Astrocyte (in vitro differentiated cells and primary cell): ENCODE data around the gene TOLLIP. TPM values are rescaled to one million over a fixed set of nuclear protein-coding genes. Genes with fewer than 3 reads are reported as not detected.
"Not testable (repeated sequence)": the region's sequence is repeated elsewhere in the genome, so short reads cannot be mapped to it uniquely, and the experiment has no call there.

Source experiments
- DNase-seq: peaks from one replicate; pipeline ENCODE4 v3.0.0-alpha.2; 2010; ENCODE audit warnings: low read depth
- FAIRE-seq: peaks from 2 replicates; lab custom pipeline; 2011; peaks lifted over from hg19 to GRCh38; lab: Jason Lieb, UNC
- H2AFZ ChIP-seq: 2 replicates; pipeline ENCODE4 v1.6.0; 2012; ENCODE audit warnings: low read depth, low read length, inconsistent platforms
- H3K27ac ChIP-seq: 2 replicates; pipeline ENCODE4 v1.5.1; 2011; ENCODE audit warnings: low read depth, low read length, inconsistent platforms
- H3K27me3 ChIP-seq: 2 replicates; pipeline ENCODE4 v1.6.0; 2011; ENCODE audit warnings: low read length, inconsistent platforms; ENCODE audit not compliant: insufficient read depth
- H3K36me3 ChIP-seq: 2 replicates; pipeline ENCODE4 v1.5.1; 2011; ENCODE audit warnings: low read length, inconsistent platforms; ENCODE audit not compliant: insufficient read depth
- H3K4me1 ChIP-seq: 2 replicates; pipeline ENCODE4 v1.5.1; 2011; ENCODE audit warnings: low read length, inconsistent platforms; ENCODE audit not compliant: insufficient read depth
- H3K4me2 ChIP-seq: 2 replicates; pipeline ENCODE4 v1.6.0; 2012; ENCODE audit warnings: low read length, inconsistent platforms
- H3K4me3 ChIP-seq: 2 replicates; pipeline ENCODE4 v1.5.1; 2011; ENCODE audit warnings: low read depth, mild to moderate bottlenecking, low read length, inconsistent platforms; ENCODE audit not compliant: insufficient read depth
- H3K79me2 ChIP-seq: 2 replicates; pipeline ENCODE4 v1.6.0; 2012; ENCODE audit warnings: mild to moderate bottlenecking, low read length, inconsistent platforms; ENCODE audit not compliant: insufficient read depth
- H3K9ac ChIP-seq: 2 replicates; pipeline ENCODE4 v1.6.0; 2012; ENCODE audit warnings: mild to moderate bottlenecking, low read length, inconsistent platforms
- H3K9me3 ChIP-seq: 2 replicates; pipeline ENCODE4 v1.5.1; 2012; ENCODE audit warnings: low read depth, mild to moderate bottlenecking, low read length, inconsistent platforms; ENCODE audit not compliant: insufficient read depth
- H4K20me1 ChIP-seq: 2 replicates; pipeline ENCODE4 v1.6.0; 2012; ENCODE audit warnings: low read length, inconsistent platforms; ENCODE audit not compliant: insufficient read depth
- H3K27ac Mint-ChIP-seq: one replicate; pipeline ENCODE4 v1.8.0; 2021; ENCODE audit warnings: mild to moderate bottlenecking, mixed read lengths; ENCODE audit not compliant: unreplicated experiment
- H3K27me3 Mint-ChIP-seq: one replicate; pipeline ENCODE4 v1.8.0; 2021; ENCODE audit warnings: low read depth, mixed read lengths; ENCODE audit not compliant: unreplicated experiment
- H3K36me3 Mint-ChIP-seq: one replicate; pipeline ENCODE4 v1.8.0; 2021; ENCODE audit warnings: low read depth, mixed read lengths; ENCODE audit not compliant: unreplicated experiment
- H3K4me1 Mint-ChIP-seq: one replicate; pipeline ENCODE4 v1.8.0; 2021; ENCODE audit warnings: low read depth, mixed read lengths; ENCODE audit not compliant: unreplicated experiment
- H3K4me3 Mint-ChIP-seq: one replicate; pipeline ENCODE4 v1.8.0; 2021; ENCODE audit warnings: mild to moderate bottlenecking, moderate library complexity, mixed read lengths; ENCODE audit not compliant: unreplicated experiment
- H3K9me3 Mint-ChIP-seq: one replicate; pipeline ENCODE4 v1.8.0; 2021; ENCODE audit warnings: mild to moderate bottlenecking, mixed read lengths; ENCODE audit not compliant: unreplicated experiment
- EZH2 ChIP-seq: IDR thresholded peaks from 2 replicates; pipeline ENCODE4 v1.6.1; 2012; ENCODE audit warnings: mild to moderate bottlenecking, low read length, inconsistent platforms; ENCODE audit not compliant: insufficient read depth
- total RNA-seq: library from RNA; stranded (reverse); gene quantifications from 2 replicates; pipeline ENCODE4 v1.2.1, GENCODE V29; 2021
- TF ChIP-seq, protein P1 (sequence below): IDR thresholded peaks from 2 replicates; pipeline ENCODE4 v1.5.1; 2011; ENCODE audit warnings: low read depth, mild to moderate bottlenecking, inconsistent platforms, low read length, moderate library complexity; ENCODE audit not compliant: insufficient read depth

TOLLIP gene
- total RNA-seq, 1 donor from 2014 or later, result 46.4 TPM

DNA sequence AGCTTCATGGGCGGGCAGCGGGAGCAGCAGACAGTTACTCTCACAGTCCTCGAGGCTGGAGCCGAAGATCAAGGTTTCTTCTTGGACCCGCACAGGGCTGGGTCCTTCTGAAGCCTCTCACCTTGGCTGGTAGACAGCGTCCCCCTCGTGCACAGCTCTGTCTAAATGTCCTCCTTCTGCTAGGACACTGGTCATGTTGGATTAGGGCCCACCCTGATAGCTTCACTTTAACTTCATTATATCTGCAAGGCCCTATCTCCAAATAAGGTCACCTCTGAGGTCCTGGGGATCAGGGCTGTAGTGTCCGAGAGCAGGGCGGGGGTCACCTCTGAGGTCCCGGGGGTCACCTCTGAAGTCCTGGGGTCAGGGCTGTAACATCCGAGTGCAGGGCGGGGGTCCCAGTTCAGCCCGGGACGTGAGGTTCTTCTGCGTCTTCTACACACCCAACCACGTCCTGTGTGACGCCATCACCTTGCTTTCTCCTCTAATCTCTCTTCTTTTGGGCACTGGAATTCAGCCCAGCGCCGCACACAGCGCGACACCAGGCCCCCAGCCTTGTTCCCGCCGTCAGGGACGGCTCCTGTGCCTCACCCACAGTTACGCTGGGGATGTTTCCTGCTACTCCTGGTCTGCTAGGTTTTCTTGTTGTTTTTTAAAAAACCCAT is 34.1 kb upstream of the TOLLIP start:
- Mint-ChIP-seq H3K27me3 (peaks cover 20% of the 10 kb centered on the region), H3K4me3 (peak overlapping the region; percentile 6), H3K9me3 (no peaks in the 10 kb centered on the region), H3K36me3 (no peaks in the 10 kb centered on the region), H3K4me1 (no peaks in the 10 kb centered on the region), H3K27ac (no peak overlapping the region)
- H3K4me1 ChIP-seq, result no peaks in the 10 kb centered on the region
- no peak overlapping the region for H3K4me2 ChIP-seq
- FAIRE-seq, result no peak
- no peak overlapping the region for H2AFZ ChIP-seq
- no peak overlapping the region for H3K9ac ChIP-seq
- no peak for DNase-seq
- TF ChIP-seq EZH2, result no peak
- TF ChIP-seq, protein P1, sequence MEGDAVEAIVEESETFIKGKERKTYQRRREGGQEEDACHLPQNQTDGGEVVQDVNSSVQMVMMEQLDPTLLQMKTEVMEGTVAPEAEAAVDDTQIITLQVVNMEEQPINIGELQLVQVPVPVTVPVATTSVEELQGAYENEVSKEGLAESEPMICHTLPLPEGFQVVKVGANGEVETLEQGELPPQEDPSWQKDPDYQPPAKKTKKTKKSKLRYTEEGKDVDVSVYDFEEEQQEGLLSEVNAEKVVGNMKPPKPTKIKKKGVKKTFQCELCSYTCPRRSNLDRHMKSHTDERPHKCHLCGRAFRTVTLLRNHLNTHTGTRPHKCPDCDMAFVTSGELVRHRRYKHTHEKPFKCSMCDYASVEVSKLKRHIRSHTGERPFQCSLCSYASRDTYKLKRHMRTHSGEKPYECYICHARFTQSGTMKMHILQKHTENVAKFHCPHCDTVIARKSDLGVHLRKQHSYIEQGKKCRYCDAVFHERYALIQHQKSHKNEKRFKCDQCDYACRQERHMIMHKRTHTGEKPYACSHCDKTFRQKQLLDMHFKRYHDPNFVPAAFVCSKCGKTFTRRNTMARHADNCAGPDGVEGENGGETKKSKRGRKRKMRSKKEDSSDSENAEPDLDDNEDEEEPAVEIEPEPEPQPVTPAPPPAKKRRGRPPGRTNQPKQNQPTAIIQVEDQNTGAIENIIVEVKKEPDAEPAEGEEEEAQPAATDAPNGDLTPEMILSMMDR, result no peak
- no peaks in the 10 kb centered on the region for H3K36me3 ChIP-seq
- H3K27ac ChIP-seq, result no peak overlapping the region
- H3K79me2 ChIP-seq, result no peaks in the 10 kb centered on the region
- H3K27me3 ChIP-seq, result peaks cover 2% of the 10 kb centered on the region
- no peak overlapping the region for H3K4me3 ChIP-seq
- no peaks in the 10 kb centered on the region for H3K9me3 ChIP-seq
- no peaks in the 10 kb centered on the region for H4K20me1 ChIP-seq

DNA sequence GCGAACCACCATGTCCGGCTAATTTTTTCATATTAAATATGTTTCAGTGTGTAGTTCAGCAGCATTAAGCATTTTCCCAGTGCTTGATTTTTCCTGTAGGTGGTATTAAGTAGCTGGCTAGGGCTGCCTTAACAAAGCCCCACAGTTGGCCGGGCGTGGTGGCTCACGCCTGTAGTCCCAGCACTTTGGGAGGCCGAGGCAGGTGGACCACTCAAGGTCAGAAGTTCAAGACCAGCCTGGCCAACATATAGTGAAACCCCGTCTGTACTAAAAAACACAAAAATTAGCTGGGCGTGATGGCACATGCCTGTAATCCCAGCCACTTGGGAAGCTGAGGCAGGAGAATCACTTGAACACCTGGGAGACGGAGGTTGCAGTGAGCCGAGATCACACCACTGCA is 33.5 kb upstream of the TOLLIP start:
- Histone ChIP-seq H3K27ac (no peak overlapping the region), H3K9ac (no peak overlapping the region), H3K27me3 (no peaks in the 10 kb centered on the region), H3K4me3 (no peak overlapping the region), H3K36me3 (no peaks in the 10 kb centered on the region), H3K9me3 (no peaks in the 10 kb centered on the region), H2AFZ (no peak overlapping the region), H3K4me1 (no peaks in the 10 kb centered on the region), H3K4me2 (no peak overlapping the region), H3K79me2 (no peaks in the 10 kb centered on the region), H4K20me1 (no peaks in the 10 kb centered on the region)
- Mint-ChIP-seq H3K27me3 (peaks cover 22% of the 10 kb centered on the region), H3K9me3 (no peaks in the 10 kb centered on the region), H3K27ac (no peak overlapping the region), H3K4me1 (no peaks in the 10 kb centered on the region), H3K4me3 (no peak overlapping the region), H3K36me3 (no peaks in the 10 kb centered on the region)
- no peak for TF ChIP-seq EZH2
- TF ChIP-seq, protein P1, result no peak
- FAIRE-seq, result no peak
- DNase-seq, result no peak

DNA sequence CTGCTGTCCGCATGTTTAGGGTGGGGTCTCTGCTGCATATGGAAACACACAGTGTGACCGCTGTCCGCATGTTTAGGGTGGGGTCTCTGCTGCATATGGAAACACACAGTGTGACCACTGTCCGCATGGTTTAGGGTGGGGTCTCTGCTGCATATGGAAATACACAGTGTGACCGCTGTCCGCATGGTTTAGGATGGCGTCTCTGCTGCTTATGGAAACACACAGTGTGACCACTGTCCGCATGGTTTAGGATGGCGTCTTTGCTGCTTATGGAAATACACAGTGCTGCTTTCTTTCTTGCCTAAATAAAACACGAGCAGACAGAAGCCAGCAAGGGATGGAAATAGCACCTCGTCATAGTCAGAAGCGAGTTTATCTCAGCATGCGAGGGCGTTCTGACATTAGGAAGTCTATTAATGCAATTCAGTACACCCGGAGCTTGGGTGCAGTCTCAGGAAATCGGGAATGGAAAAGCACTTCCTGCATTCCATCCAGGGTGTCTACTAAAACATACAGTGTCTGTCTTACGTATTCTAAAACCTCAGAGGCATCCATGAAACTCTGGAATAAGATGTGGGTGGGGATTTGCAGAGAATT is 32.6 kb upstream of the TOLLIP start:
- H3K4me2 ChIP-seq, result no peak overlapping the region

DNA sequence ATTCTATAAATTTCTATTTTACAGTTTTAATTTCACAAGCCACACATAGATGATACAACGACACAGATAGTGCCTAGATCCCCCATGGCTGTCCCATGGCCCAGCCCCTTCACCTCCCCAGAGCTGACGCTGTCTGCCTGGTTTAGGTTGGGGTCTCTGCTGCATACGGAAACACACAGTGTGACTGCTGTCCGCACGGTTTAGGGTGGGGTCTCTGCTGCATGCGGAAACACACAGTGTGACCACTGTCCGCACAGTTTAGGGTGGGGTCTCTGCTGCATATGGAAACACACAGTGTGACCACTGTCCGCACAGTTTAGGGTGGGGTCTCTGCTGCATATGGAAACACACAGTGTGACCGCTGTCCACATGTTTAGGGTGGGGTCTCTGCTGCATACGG is 31.8 kb upstream of the TOLLIP start:
- not testable (repeated sequence) for H3K9ac ChIP-seq, H3K4me1 ChIP-seq, H4K20me1 ChIP-seq, H3K4me2 ChIP-seq, H3K27me3 ChIP-seq, H2AFZ ChIP-seq, H3K79me2 ChIP-seq, H3K27ac ChIP-seq, H3K9me3 Mint-ChIP-seq, H3K27ac Mint-ChIP-seq, H3K9me3 ChIP-seq, H3K36me3 ChIP-seq, H3K4me3 Mint-ChIP-seq, DNase-seq, FAIRE-seq, H3K36me3 Mint-ChIP-seq, H3K4me3 ChIP-seq, H3K4me1 Mint-ChIP-seq
- peaks cover 21% of the 10 kb centered on the region for H3K27me3 Mint-ChIP-seq

More for the DNA sequence above, 32.6 kb upstream of the TOLLIP start:
- Histone ChIP-seq H4K20me1 (no peaks in the 10 kb centered on the region), H3K4me3 (no peak overlapping the region), H3K36me3 (no peaks in the 10 kb centered on the region), H3K4me1 (no peaks in the 10 kb centered on the region), H2AFZ (no peak overlapping the region), H3K9ac (no peak overlapping the region), H3K27ac (no peak overlapping the region), H3K79me2 (no peaks in the 10 kb centered on the region), H3K27me3 (no peaks in the 10 kb centered on the region), H3K9me3 (no peaks in the 10 kb centered on the region)
- no peak for TF ChIP-seq EZH2
- Mint-ChIP-seq H3K4me1 (no peaks in the 10 kb centered on the region), H3K4me3 (no peak overlapping the region), H3K36me3 (no peaks in the 10 kb centered on the region), H3K9me3 (peaks cover 3% of the 10 kb centered on the region), H3K27me3 (peaks cover 21% of the 10 kb centered on the region), H3K27ac (no peak overlapping the region)
- FAIRE-seq (no peak), DNase-seq (peak; percentile 7)
